NT2/D1 (cell line): ENCODE data around the gene TAF15.

Source experiments
- YY1 ChIP-seq: IDR thresholded peaks from 2 replicates; pipeline ENCODE4 v1.6.1; 2011; ENCODE audit not compliant: insufficient read length, insufficient read depth
- ZNF274 ChIP-seq: IDR thresholded peaks from 2 replicates; pipeline ENCODE4 v1.6.1; 2011; ENCODE audit warnings: mild to moderate bottlenecking, low read depth, low read length

- TF ChIP-seq ZNF274: no peak
- no peak for TF ChIP-seq YY1
These were observed 61.9 kb downstream of the TAF15 start for GRCh38 chr17:35870906-35871819.
